Dedifferentiated amniotic fluid mesenchymal stem cell (primary cell): ENCODE measurements around the gene METAP2.
"Not testable (repeated sequence)": the region's sequence is repeated elsewhere in the genome, so short reads cannot be mapped to it uniquely, and the experiment has no call there.

ENCODE experiments used
- DNase-seq: peaks from one replicate; pipeline ENCODE4 v3.0.0-alpha.2; 2016; ENCODE audit errors: extremely low spot score

Gene METAP2

GRCh38 chr12:95473884-95474659 is at the start of gene METAP2:
Gene METAP2 (plus strand): TSS chr12:95474152. CDS start chr12:95474180, 28 bp downstream.
- DNase-seq, result peak; percentile 98

DNA sequence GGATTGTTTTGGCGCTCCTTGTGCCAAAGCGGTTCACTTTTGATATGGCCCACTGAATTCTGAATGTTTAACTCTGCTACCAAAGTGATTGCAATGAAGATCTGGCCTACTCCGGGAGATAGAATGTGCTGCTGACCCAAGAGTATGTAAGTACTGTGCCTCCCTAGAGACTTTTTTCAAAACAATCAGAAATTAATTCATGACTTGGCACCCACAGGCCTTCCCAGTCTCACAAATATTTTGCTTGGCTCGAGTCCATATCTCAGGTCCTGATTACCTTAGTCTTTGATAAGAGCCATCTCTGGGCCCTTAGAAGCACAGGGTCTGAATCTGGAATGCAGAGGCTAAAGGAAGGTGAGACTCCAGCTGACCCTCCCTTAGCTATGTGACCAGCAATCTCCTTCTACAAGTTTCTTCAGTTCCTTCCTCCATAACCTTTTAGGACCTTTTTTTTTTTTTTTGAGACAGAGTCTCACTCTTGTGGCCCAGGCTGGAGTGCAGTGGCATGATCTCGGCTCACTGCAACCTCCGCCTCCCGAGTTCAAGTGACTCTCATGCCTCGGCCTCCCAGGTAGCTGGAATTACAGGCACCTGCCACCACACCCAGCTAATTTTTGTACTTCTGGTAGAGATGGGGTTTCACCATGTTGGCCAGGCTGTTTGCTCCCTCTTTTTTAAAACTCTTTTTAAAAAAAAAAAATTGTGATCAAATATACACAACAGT is 49.5 kb upstream of the METAP2 start:
- DNase-seq, result no peak

DNA sequence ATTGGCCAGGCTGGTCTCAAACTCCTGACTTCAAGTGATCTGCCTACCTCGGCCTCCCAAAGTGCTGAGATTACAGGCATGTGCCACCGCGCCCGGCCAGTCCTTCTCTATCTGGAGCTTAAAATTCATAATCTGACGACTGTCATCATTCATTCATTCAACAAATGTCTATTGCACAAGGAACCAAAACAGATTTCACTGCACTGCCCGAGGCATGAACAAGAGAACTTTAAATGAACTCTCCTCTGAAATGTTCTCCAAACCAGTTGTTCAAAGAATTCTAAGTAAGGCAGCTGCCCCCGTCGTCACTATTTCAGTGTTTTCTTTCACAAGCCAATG is 44.8 kb upstream of the METAP2 start:
- DNase-seq, result no peak

DNA sequence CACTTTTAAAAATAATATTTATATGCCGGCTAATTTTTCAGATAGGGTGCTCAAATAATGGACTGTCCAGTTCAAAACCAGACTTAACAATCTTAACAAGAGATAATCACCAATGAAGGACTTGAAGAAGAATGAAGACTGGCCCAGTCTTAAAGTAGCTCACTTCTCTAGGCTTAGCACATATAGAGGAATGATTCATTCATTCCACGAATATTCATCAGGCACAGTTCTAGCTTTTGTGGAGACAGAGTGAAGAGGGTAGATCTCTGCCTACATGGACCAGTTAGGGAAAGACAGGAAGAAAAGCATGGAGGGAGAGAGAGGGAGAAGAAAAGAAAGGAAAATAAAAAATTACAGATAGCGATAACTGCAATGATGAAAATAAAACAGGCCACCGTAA is 42.8 kb upstream of the METAP2 start:
- no peak for DNase-seq

- no peak for DNase-seq
Observed at GRCh38 chr12:95435355-95435754, 38.6 kb upstream of the METAP2 start.

GRCh38 chr12:95437565-95437964 is 36.4 kb upstream of the METAP2 start:
- no peak for DNase-seq

DNA sequence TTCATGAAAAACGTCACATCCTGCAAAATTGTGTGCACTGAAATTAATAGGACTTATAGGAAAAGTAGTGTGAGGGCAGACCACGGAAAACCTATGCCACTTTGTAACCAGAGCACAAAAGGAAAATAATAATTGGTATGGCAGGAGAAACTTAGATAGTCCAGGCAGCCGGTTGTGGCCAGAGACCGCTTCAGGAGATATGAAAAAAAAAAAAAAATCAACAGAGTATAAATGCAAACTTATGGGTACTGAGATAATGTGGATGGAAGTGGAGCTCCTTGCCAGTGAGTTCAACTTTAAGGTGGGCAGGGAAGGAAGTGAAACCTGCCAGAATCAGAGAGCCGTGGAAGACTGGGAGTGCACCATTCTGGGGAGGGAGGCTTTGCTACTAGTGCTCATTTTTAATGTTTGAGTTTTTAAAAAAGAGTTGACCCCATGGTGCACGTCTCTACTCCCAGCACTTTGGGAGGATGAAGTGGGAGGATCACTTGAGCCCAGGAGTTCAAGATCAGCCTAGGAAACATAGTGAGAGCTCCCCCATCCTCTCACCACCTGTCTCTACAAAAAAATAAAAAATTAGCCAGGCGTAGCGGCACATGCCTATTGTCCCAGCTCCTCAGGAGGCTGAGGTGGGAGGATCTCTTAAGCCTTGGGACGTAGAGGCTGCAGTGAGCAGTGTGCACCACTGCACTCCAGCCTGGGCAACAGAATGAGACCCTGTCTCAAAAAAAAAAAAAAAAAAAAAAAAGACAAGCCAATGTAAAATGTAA is 34.3 kb upstream of the METAP2 start:
- DNase-seq, result no peak

DNA sequence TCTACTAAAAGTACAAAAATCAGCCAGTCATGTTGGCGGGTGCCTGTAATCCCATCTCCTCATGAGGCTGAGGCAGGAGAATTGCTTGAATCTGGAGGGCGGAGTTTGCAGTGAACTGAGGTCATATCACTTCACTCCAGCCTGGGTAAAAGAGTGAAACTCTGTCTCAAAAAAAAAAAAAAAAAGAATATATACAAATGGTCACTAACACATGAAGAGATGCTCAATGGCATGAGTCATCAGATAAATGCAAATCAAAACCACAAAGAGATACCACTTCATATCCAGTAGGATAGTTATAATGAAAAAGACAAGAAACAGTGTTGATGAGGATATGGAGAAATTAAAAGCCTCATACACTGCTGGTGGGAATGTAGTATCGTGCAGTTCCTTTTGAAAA is 33.6 kb upstream of the METAP2 start:
- DNase-seq, result peak; percentile 15

GRCh38 chr12:95443459-95443858 is 30.5 kb upstream of the METAP2 start:
- no peak for DNase-seq

DNA sequence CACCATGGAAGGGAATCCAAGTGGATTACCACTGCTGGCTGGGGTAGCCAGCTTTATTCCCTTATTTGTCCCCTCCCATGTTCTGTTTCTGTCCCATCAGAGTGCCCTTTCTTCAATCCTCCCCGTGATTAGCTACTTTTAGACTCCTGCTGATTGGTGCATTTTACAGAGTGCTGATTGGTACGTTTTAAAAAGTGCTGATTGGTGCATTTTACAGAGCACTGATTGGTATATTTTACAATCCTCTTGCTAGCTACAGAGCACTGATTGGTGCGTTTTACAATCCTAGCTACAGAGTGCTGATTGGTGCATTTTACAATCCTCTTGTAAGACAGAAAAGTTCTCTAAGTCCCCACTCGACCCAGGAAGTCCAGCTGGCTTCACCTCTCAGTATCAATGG is 28.9 kb upstream of the METAP2 start:
- not testable (repeated sequence) for DNase-seq

GRCh38 chr12:95445884-95446505 is 28.0 kb upstream of the METAP2 start:
- no peak for DNase-seq

GRCh38 chr12:95446506-95446900 is 27.4 kb upstream of the METAP2 start:
- DNase-seq, result no peak

DNA sequence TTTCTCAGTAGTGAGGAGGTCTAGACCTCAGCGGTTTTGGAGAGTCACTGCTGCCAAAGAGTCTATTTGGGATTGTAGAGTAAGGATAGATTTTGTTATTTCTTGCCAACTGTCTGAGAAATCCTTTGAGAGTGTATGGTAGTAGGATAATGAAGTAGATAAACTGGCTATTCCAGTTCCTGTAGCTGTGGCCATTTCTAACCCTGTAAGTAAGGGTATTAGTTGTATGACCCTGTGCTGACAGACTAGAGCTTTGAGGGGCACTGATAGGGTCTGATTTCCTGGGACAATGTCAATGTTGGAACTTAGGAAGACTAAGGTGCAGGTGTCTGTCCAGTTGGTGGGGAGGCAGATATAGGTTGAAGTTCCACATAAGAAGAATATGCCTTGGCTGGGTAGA is 24.3 kb upstream of the METAP2 start:
- not testable (repeated sequence) for DNase-seq

DNA sequence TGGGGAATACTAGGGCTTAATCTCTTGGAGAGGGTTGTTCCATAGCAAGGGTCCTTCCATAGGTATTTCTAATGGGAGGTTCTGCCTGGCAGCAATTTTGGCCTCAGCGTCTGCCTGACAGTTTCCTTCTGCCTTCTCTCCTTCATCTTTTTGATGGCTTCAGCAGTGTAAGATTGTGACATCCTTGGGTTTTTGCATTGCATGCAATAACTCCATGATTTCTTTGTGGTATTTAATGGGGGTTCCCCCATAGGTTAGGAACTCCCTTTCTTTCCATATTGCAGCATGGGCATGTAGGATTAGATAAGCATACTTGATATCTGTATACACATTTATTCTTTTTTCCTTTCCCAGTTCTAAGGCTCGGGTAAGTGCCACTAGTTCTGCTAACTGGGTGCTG is 21.5 kb upstream of the METAP2 start:
- DNase-seq, result not testable (repeated sequence)

DNA sequence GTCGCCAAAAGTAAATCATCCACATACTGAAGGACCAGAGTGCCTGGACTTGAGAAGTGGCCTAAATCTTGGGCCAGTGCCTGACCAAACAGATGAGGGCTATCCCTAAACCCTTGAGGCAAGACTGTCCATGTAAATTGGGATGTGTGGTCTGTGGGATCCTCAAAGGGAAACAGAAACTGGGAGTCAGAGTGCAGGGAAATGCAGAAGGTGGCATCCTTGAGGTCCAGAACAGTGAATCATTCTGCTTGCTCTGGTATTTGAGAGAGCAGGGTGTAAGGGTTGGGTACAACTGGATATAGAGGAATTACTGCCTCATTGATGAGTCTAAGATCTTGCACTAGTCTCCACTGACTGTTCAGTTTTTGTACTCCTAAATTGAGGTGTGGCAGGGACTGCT is 20.1 kb upstream of the METAP2 start:
- not testable (repeated sequence) for DNase-seq

DNA sequence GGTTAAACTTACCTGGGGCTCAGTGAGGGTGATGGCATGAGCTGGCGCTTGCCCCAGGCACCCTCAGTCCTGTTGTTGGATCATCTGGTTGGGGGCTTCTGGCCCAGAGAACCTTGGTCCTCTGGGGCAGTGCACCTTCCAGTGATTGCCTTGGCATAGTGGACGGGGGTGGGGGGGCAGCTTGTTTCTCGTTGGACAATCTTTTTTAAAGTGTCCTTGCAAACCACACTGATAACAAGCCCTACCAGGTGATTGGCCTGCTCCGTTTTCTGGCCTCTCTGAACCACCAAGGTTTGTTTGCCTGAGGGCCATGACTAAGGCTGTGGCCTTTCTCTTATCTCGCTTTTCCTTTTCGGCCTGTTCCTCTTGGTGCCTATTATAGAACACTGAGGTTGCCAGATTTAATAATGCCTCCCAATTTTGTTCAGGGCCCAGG is 19.2 kb upstream of the METAP2 start:
- not testable (repeated sequence) for DNase-seq

GRCh38 chr12:95457605-95458004 is 16.3 kb upstream of the METAP2 start:
- DNase-seq, result not testable (repeated sequence)

DNA sequence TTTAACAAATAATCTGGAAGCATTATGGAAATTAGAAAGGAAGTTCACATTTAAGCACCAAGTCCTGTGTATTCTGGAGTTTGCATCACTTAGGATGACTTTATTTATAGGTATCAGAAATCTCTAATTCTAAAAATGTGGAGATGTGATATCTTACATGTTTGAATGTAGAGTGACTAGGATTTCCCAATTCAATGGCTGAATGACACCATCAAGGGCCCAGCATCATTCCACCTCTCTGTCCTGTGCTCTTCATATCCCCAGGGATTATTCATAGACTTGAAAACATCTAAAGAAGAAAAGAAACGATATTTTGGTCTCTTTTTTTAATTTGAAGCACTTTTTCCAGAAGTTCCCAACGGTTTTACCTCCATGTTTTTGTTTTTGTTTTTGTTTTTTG is 15.2 kb upstream of the METAP2 start:
- DNase-seq, result no peak

GRCh38 chr12:95459310-95459709 is 14.6 kb upstream of the METAP2 start:
- DNase-seq, result no peak

- no peak for DNase-seq
Observed at GRCh38 chr12:95460105-95460504, 13.8 kb upstream of the METAP2 start.

GRCh38 chr12:95460896-95461295 is 13.1 kb upstream of the METAP2 start:
- no peak for DNase-seq

- DNase-seq, result no peak
Observed at GRCh38 chr12:95462081-95462480, 11.9 kb upstream of the METAP2 start.
